ENCODE data around the gene SNX32.
"Not testable (repeated sequence)": the region's sequence is repeated elsewhere in the genome, so short reads cannot be mapped to it uniquely, and the experiment has no call there.

The SNX32 gene

GRCh38 chr11:65822776-65823528, 10.8 kb upstream of the SNX32 start:
- no peak for DNase-seq (ENCODE audit: low read depth, low spot score)

DNA sequence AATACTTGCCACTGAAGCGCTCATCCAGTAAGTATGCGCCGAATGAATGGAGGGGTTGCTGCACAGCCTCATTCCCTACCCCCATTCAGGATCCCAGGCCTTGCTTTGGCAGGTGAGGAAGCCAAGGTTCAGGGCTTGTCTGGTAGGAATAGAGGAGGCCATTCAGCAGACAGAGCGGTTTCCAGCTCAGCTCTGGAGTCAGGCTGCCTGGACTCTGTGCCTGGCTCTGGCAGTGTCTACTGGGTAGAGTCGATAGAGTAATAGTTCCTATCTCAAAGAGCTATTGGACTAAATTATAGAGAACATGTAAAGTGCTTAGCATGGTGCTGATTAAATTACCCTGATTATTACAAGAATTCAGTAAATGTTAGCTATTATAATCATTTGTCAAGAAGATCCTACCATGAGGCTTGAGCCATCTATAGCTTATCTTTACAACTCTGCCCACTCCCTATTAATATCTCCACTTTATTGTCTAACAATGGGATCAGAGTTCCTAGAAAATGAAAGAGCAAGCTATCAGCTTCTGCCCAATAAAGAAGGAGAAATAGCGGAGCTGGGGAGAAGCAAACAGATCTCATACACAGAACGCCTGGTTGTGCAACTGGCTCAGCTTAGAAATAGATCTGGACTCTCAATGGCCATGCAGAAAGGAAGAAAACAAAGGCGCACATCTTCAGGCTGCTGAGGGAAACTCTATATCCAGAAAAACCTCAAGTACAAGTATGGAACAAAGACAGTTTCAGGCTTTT, 6.6 kb upstream of the SNX32 start:
- DNase-seq (ENCODE audit: low read depth, low spot score), result no peak

- DNase-seq (ENCODE audit: low read depth, low spot score), result no peak
Measured at GRCh38 chr11:65829459-65829858, 4.3 kb upstream of the SNX32 start.

DNA sequence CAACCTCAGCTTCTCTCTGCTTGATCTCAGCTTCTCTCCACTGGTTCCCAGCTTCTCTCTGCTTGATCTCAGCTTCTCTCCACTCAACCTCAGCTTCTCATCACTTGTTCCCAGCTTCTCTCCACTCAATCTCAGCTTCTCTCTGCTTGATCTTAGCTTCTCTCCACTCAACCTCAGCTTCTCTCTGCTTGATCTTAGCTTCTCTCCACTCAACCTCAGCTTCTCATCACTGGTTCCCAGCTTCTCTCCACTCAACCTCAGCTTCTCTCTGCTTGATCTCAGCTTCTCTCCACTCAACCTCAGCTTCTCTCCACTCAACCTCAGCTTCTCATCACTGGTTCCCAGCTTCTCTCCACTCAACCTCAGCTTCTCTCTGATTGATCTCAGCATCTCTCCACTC, 1.5 kb upstream of the SNX32 start:
- DNase-seq (ENCODE audit: low read depth, low spot score), result not testable (repeated sequence)

GRCh38 chr11:65834202-65834601, 439 bp downstream of the SNX32 start:
- DNase-seq (ENCODE audit: low read depth, low spot score), result no peak

- no peak for DNase-seq (ENCODE audit: low read depth, low spot score)
Measured at GRCh38 chr11:65842144-65842543, 8.4 kb downstream of the SNX32 start.

- DNase-seq (ENCODE audit: low read depth, low spot score), result no peak
Measured at GRCh38 chr11:65843811-65844210, 10.0 kb downstream of the SNX32 start.

DNA sequence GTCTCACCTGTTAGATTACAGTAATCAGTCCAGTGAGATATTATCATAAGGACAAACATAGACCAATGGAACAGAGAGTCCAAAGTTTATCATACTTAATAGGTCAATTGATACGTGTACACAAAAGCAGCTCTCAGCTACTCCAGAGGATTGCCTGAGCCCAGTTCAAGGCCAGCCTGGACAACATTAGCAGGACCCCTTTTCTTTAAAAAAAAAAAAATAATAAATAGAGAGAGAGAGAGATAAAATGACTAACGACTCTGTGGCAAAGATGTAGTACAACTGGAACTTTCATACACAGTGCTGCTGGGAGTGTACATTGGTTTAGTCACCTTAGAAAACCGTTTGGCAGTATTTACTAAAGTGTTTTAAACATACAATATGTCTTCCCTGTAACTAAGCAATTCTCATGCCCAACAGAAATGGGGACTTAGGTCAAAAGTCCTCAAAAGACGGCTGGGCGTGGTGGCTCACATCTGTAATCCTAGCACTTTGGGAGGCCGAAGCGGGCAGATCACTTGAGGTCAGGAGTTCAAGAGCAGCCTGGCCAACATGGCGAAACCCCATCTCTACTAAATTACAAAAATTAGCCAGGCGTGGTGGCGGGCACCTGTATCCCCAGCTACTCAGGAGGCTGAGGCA, 10.6 kb downstream of the SNX32 start:
- DNase-seq (ENCODE audit: low read depth, low spot score), result no peak

DNA sequence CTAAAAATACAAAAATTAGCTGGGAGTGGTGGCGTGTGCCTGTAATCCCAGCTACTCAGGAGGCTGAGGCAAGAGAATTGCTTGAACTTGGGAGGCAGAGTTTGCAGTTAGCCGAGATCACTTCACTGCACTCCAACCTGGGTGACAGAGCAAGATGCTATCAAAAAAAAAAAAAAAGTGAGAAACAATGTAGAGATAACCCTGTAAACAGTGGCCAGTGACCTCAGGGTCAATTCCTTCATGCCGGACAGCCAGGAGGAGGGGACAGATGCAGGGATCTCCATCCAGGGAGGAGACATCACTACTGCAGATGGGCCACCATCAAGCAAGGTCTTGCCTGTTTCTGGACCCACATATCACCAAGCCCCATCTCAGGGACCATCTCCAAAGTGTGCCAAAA, 14.0 kb downstream of the SNX32 start:
- DNase-seq (ENCODE audit: low read depth, low spot score), result no peak

DNA sequence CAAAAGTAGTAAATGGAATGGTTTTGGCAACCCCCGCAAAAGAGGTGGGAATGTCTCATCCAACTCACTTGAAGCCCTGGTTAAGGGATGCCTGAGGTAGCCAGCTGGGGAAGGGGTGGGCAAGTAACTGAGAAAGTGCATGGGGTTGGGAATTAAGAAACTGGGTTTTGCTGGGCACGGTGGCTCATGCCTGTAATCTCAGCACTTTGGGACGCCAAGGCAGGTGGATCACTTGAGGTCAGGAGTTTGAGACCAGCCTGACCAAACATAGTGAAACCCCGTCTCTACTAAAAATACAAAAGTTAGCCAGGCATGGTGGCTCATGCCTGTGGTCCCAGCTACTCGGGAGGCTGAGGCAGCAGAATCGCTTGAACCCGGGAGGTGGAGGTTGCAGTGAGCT, 14.9 kb downstream of the SNX32 start:
- not testable (repeated sequence) for DNase-seq (ENCODE audit: low read depth, low spot score)

- no peak for DNase-seq (ENCODE audit: low read depth, low spot score)
Measured at GRCh38 chr11:65849366-65849765, 15.6 kb downstream of the SNX32 start.

GRCh38 chr11:65849771-65850216, 16.0 kb downstream of the SNX32 start:
- DNase-seq (ENCODE audit: low read depth, low spot score), result no peak

- no peak for DNase-seq (ENCODE audit: low read depth, low spot score)
Measured at GRCh38 chr11:65850217-65851082, 16.7 kb downstream of the SNX32 start.

- no peak for DNase-seq (ENCODE audit: low read depth, low spot score)
Measured at GRCh38 chr11:65851083-65851579, 17.4 kb downstream of the SNX32 start.

DNA sequence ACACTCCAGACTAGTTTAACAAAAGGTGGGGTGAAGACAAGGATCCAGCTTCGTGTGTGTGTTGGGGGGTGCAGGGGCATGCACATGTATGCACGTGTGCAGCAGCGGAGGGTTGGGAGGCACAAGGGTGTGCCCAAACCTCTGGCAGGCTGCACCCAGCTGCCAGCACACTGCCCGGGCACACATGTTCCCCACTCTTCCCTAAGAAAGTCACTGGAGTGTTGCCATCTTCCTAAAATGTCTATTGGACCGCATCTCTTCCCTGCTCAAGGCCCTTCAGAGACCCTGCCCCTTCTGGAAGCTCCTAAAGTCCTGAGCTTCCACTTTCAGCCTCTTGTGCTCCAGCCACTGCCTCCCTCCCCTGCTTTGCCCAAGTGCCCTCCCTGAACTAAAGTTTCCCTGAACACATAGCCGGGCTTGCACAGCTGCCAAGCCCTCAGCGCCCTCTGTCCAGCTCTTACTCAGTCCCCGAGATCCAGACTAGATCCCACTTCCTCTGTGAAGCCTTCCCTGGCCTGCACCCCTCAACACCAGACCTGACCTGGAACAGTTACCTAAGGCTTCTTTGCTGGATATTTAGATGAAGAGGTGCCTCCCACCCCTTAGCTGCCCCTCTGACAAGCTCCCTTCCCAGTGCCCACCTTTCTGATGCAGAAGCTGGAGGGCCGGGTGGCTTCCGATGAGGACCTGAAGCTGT, 18.2 kb downstream of the SNX32 start:
- no peak for DNase-seq (ENCODE audit: low read depth, low spot score)

DNA sequence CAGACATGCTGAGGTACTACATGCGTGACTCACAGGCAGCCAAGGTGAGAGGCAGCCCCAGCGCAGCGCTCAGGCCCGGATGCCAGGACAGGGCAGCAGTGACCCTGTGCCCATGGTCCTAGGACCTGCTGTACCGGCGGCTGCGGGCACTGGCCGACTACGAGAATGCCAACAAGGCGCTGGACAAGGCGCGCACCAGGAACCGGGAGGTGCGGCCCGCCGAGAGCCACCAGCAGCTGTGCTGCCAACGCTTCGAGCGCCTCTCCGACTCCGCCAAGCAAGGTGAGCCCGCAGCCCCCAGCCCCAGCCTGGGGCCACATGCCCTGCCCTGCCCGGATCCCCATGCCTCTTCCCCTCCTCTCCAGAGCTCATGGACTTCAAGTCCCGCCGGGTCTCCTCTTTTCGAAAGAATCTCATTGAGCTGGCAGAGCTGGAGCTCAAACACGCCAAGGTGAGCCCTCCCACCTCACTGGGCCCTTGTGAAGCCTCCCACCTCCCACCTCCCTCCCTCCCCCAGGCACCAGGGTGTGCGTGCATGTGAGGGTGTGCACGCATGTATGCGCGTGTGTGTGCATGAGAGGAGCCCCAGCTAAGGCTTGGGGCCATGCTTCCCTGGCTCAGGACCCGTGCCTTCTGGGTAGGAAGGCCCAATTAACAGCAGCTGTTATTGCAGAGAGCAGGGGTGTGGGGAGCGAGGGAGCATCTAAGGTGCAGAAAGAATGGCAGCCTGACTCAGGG, 18.9 kb downstream of the SNX32 start:
- no peak for DNase-seq (ENCODE audit: low read depth, low spot score)

DNA sequence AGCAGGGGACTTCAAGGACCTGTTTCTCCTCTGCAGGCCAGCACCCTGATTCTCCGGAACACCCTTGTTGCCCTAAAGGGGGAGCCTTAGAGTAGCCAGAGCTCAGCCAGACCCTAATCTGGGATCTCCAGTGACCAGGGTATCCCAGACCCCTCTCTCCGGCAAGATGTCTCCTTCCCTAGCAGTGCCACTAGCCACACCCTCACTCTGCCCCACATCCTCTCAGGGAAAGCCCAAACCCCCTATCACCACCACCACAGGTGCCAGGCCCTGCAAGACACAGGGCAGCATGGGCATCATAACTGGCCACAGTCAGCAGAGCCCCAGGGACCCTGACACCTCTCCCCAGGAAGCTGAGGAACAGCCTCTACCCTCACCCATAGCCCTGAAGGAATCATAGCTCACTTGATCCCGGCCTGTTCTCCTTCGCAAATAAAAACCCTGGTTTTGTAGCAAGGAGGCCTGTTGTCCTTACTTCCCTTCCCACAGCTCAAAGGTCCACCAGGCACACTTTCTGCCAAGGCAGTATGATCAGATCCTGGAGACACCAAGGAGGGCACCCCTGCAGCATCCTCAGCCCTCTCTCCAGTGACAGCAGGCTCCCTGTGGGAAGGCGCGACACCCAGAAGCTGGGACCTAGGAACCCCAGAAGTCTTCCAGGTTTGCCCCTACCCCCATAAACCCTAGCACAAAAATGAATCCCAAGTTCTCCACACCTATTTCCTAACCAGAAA, 19.6 kb downstream of the SNX32 start:
- no peak for DNase-seq (ENCODE audit: low read depth, low spot score)

- DNase-seq (ENCODE audit: low read depth, low spot score), result no peak
Measured at GRCh38 chr11:65854161-65854592, 20.4 kb downstream of the SNX32 start.

Data from iPS DF 19.7 (cell line).